Activated B cell treated with CpG ODN at 0.5 μM for 24 hours (primary cell): ENCODE data around the gene ELP1. TPM values are rescaled to one million over a fixed set of nuclear protein-coding genes. Genes with fewer than 3 reads are reported as not detected.
A peak's percentile ranks its signal among the peaks of the same experiment; 100 is the strongest.
"Not testable (repeated sequence)": the region's sequence is repeated elsewhere in the genome, so short reads cannot be mapped to it uniquely, and the experiment has no call there.

Source experiments
- ATAC-seq: fragments of 200-7000 bp; cut with Tn5 transposase; one replicate; pipeline ENCODE4 v1.10.0; 2021; ENCODE audit warnings: low read depth, mild to moderate bottlenecking, moderate library complexity
- CTCF ChIA-PET: fragments of 350-600 bp; sonication (Branson Sonifier 250); formaldehyde crosslinking; loops from one replicate; lab custom pipeline; 2021; ENCODE audit warnings: antibody characterized with exemption; lab: Charles Lee
- POLR2A ChIA-PET: fragments of 350-600 bp; sonication (Branson Sonifier 250); formaldehyde crosslinking; loops from one replicate; lab custom pipeline; 2021; ENCODE audit warnings: antibody characterized with exemption; lab: Charles Lee
- DNase-seq: peaks from one replicate; pipeline ENCODE4 v3.0.0; 2022
- H3K27ac Mint-ChIP-seq: one replicate; pipeline ENCODE4 v1.8.0; 2020; ENCODE audit warnings: mixed read lengths
- H3K27me3 Mint-ChIP-seq: one replicate; pipeline ENCODE4 v1.8.0; 2021; ENCODE audit warnings: mixed read lengths
- H3K36me3 Mint-ChIP-seq: one replicate; pipeline ENCODE4 v1.8.0; 2021; ENCODE audit warnings: low read depth, mixed read lengths
- H3K4me1 Mint-ChIP-seq: one replicate; pipeline ENCODE4 v1.8.0; 2021; ENCODE audit warnings: mixed read lengths
- H3K4me3 Mint-ChIP-seq: one replicate; pipeline ENCODE4 v1.8.0; 2020; ENCODE audit warnings: mild to moderate bottlenecking, mixed read lengths
- H3K9me3 Mint-ChIP-seq: one replicate; pipeline ENCODE4 v1.8.0; 2020; ENCODE audit warnings: mixed read lengths
- CTCF ChIP-seq: fragments of 200-600 bp; IDR thresholded peaks from one replicate; pipeline ENCODE4 v1.8.0; 2022; ENCODE audit warnings: antibody characterized with exemption, mild to moderate bottlenecking
- intact Hi-C: fragments of 100-400 bp; cut with micrococcal nuclease; formaldehyde crosslinking; loops from one replicate; pipeline ENCODE4 v1.15.1; 2024
- total RNA-seq: library from RNA; stranded (reverse); gene quantifications from 2 replicates; pipeline ENCODE4 v1.2.3, GENCODE V29; 2022

Gene ELP1
- total RNA-seq, 1 donor from 2014 or later = 25.0 TPM

DNA sequence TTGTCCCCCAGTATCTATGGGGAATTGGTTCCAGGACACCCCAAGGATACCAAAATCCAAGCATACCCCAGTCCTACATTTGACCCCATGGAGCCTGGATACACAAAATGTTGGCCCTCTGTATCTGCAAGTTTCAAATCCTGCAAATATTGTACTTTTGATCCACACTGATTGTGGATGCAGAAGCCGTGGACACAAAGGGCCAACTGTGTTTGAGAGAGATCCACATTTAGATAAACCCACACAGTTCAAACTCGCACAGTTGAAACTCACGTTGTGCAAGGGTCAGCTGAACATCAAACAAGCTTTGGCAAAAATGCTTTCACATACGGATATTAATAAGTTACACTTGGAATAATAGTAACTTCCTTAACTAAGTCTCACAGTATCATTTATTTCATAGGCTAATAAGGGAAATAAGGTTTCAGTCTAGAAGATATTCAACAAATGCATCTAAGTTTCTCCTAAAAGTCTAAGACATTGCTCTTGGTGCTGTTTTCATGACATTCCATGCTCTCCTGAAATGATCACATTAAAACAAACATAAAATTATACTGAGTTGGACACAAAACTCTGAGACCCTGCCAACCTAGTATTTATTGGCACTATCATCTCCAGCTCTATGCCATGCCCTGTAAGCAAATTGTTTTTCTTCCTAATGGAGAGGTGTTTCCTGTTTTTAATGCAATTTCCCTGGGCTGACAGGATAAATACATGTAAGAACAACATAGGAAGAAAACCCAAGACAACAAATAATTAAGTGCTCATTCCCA is 39.5 kb downstream of the ELP1 start:
- CTCF ChIA-PET = no interaction called here
- H3K27ac Mint-ChIP-seq = no peak overlapping the region
- H3K4me3 Mint-ChIP-seq = no peak overlapping the region
- no peak for TF ChIP-seq CTCF
- H3K9me3 Mint-ChIP-seq = no peaks in the 10 kb centered on the region
- no peaks in the 10 kb centered on the region for H3K4me1 Mint-ChIP-seq
- DNase-seq (no peak), ATAC-seq (no peak)
- H3K27me3 Mint-ChIP-seq = no peaks in the 10 kb centered on the region
- intact Hi-C loops = no loop called here
- POLR2A ChIA-PET = no interaction called here
- H3K36me3 Mint-ChIP-seq = peaks cover 95% of the 10 kb centered on the region

GRCh38 chr9:108889649-108890067 is 44.3 kb downstream of the ELP1 start:
- H3K27me3 Mint-ChIP-seq = no peaks in the 10 kb centered on the region
- ChIA-PET POLR2A (no interaction called here), CTCF (interaction anchor here (1.6 kb wide), 1 partner anchor 580 kb away, joined by 5 read pairs; no protein-coding TSS in a partner anchor)
- DNase-seq (no peak), ATAC-seq (no peak)
- no peak overlapping the region for H3K27ac Mint-ChIP-seq
- intact Hi-C loops = loop anchor here (5.0 kb wide), 1 partner anchor 633 kb away; no protein-coding TSS in a partner anchor
- H3K4me3 Mint-ChIP-seq = no peak overlapping the region
- no peak for TF ChIP-seq CTCF
- H3K36me3 Mint-ChIP-seq = peaks cover 80% of the 10 kb centered on the region
- no peaks in the 10 kb centered on the region for H3K9me3 Mint-ChIP-seq
- peaks cover 5% of the 10 kb centered on the region for H3K4me1 Mint-ChIP-seq

GRCh38 chr9:108886594-108887271 is 47.2 kb downstream of the ELP1 start:
- H3K36me3 Mint-ChIP-seq = peaks cover 72% of the 10 kb centered on the region
- H3K27me3 Mint-ChIP-seq, H3K9me3 Mint-ChIP-seq, H3K4me3 Mint-ChIP-seq, DNase-seq, H3K27ac Mint-ChIP-seq, H3K4me1 Mint-ChIP-seq, CTCF ChIA-PET, ATAC-seq: not testable (repeated sequence)
- POLR2A ChIA-PET = interaction anchor here (0.7 kb wide), 1 partner anchor 9 kb away, joined by 5 read pairs; no protein-coding TSS in a partner anchor
- intact Hi-C loops = loop anchor here (5.0 kb wide), 1 partner anchor 636 kb away; no protein-coding TSS in a partner anchor

- Mint-ChIP-seq H3K4me3 (no peak overlapping the region), H3K27ac (no peak overlapping the region), H3K36me3 (peaks cover 69% of the 10 kb centered on the region), H3K27me3 (no peaks in the 10 kb centered on the region), H3K4me1 (peaks cover 5% of the 10 kb centered on the region), H3K9me3 (no peaks in the 10 kb centered on the region)
- no peak for TF ChIP-seq CTCF
- intact Hi-C loops = loop anchor here (5.0 kb wide), 1 partner anchor 637 kb away; no protein-coding TSS in a partner anchor
- ChIA-PET CTCF (no interaction called here), POLR2A (no interaction called here)
- ATAC-seq (peak; percentile 64), DNase-seq (no peak)
Observed at GRCh38 chr9:108885643-108886348, 48.1 kb downstream of the ELP1 start.

DNA sequence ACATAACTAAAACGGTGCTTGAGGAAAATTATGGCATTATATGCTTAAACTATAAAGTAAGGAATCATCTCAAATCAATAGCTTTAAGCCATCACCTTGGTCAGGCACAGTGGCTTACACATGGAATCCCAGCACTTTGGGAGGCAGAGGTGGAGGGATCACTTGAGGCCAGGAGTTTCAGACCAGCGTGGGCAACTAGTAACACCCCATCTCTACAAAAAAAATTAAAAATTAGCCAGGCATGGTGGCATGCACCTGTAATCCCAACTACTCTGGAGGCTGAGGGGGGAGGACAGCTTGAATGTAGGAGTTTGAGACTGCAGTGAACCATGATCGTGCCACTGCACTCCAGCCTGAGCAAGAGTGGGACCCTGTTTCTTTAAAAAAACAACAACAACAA is 49.2 kb downstream of the ELP1 start:
- H3K36me3 Mint-ChIP-seq = peaks cover 67% of the 10 kb centered on the region
- no peak for DNase-seq
- H3K4me1 Mint-ChIP-seq = peaks cover 5% of the 10 kb centered on the region
- no peaks in the 10 kb centered on the region for H3K9me3 Mint-ChIP-seq
- ATAC-seq = no peak
- POLR2A ChIA-PET = interaction anchor here (0.5 kb wide), 1 partner anchor 34 kb away, joined by 3 read pairs; no protein-coding TSS in a partner anchor
- no peak overlapping the region for H3K4me3 Mint-ChIP-seq
- no peaks in the 10 kb centered on the region for H3K27me3 Mint-ChIP-seq
- intact Hi-C loops = loop anchor here (5.0 kb wide), 1 partner anchor 638 kb away; no protein-coding TSS in a partner anchor
- no peak overlapping the region for H3K27ac Mint-ChIP-seq
- no peak for TF ChIP-seq CTCF
- CTCF ChIA-PET = no interaction called here
